DOHH2 (cell line): ENCODE results near the gene CYP17A1.

Source experiments
- H3F3A ChIP-seq: fragments of 200-600 bp; sonication (generic), shearing (Covaris generic); 2 replicates; pipeline ENCODE4 v1.6.0; 2016; ENCODE audit warnings: antibody characterized with exemption, mild to moderate bottlenecking; ENCODE audit not compliant: control insufficient read depth, insufficient read depth
- H3K27ac ChIP-seq: fragments of 200-600 bp; sonication (generic); 2 replicates; pipeline ENCODE4 v1.5.1; 2014; ENCODE audit warnings: low read depth, mild to moderate bottlenecking, low read length, moderate library complexity
- H3K27me3 ChIP-seq: fragments of 200-600 bp; sonication (generic); 2 replicates; pipeline ENCODE4 v1.6.1; 2014; ENCODE audit warnings: mild to moderate bottlenecking, low read length, mixed read lengths; ENCODE audit not compliant: control insufficient read depth
- H3K36me3 ChIP-seq: fragments of 200-600 bp; sonication (generic); 2 replicates; pipeline ENCODE4 v1.6.1; 2014; ENCODE audit warnings: mild to moderate bottlenecking, low read length, moderate library complexity, mixed read lengths; ENCODE audit not compliant: control insufficient read depth
- H3K4me1 ChIP-seq: fragments of 200-600 bp; sonication (generic); 2 replicates; pipeline ENCODE4 v1.6.1; 2014; ENCODE audit warnings: mild to moderate bottlenecking, low read length, mixed read lengths; ENCODE audit not compliant: control insufficient read depth
- H3K4me2 ChIP-seq: fragments of 200-600 bp; sonication (generic); 2 replicates; pipeline ENCODE4 v1.6.0; 2014; ENCODE audit warnings: mild to moderate bottlenecking, low read length, moderate library complexity
- H3K4me3 ChIP-seq: fragments of 200-600 bp; sonication (generic); 2 replicates; pipeline ENCODE4 v1.5.1; 2014; ENCODE audit warnings: mild to moderate bottlenecking, low read length, mixed read lengths
- H3K79me2 ChIP-seq: fragments of 200-600 bp; sonication (generic); 2 replicates; pipeline ENCODE4 v1.6.1; 2014; ENCODE audit warnings: mild to moderate bottlenecking, low read length, mixed read lengths; ENCODE audit not compliant: control insufficient read depth
- H3K9me2 ChIP-seq: fragments of 200-600 bp; sonication (generic); replicated peaks from 2 replicates; pipeline ENCODE4 v1.6.1; 2014; ENCODE audit warnings: mild to moderate bottlenecking, low read length, mixed read lengths; ENCODE audit not compliant: control insufficient read depth
- H3K9me3 ChIP-seq: fragments of 200-600 bp; sonication (generic); 2 replicates; pipeline ENCODE4 v1.6.1; 2014; ENCODE audit warnings: antibody characterized with exemption, low read length, mixed read lengths; ENCODE audit not compliant: control insufficient read depth, insufficient read depth
- H4K20me1 ChIP-seq: fragments of 200-600 bp; sonication (generic); 2 replicates; pipeline ENCODE4 v1.6.0; 2014; ENCODE audit warnings: low read depth, mild to moderate bottlenecking, antibody characterized with exemption, low read length, moderate library complexity; ENCODE audit not compliant: control insufficient read depth, insufficient read depth
- EZH2phosphoT487 ChIP-seq: fragments of 200-600 bp; sonication (generic); IDR thresholded peaks from 2 replicates; pipeline ENCODE4 v1.6.1; 2017; ENCODE audit warnings: borderline replicate concordance, mild to moderate bottlenecking, antibody characterized with exemption, low read length, moderate library complexity, mixed read lengths
- TF ChIP-seq, protein P1 (sequence below): fragments of 200-600 bp; sonication (generic); IDR thresholded peaks from one replicate; pipeline ENCODE4 v1.5.1; 2014; ENCODE audit warnings: antibody characterized with exemption, mild to moderate bottlenecking, low read depth, low read length; ENCODE audit not compliant: poor library complexity, severe bottlenecking

Gene CYP17A1

DNA sequence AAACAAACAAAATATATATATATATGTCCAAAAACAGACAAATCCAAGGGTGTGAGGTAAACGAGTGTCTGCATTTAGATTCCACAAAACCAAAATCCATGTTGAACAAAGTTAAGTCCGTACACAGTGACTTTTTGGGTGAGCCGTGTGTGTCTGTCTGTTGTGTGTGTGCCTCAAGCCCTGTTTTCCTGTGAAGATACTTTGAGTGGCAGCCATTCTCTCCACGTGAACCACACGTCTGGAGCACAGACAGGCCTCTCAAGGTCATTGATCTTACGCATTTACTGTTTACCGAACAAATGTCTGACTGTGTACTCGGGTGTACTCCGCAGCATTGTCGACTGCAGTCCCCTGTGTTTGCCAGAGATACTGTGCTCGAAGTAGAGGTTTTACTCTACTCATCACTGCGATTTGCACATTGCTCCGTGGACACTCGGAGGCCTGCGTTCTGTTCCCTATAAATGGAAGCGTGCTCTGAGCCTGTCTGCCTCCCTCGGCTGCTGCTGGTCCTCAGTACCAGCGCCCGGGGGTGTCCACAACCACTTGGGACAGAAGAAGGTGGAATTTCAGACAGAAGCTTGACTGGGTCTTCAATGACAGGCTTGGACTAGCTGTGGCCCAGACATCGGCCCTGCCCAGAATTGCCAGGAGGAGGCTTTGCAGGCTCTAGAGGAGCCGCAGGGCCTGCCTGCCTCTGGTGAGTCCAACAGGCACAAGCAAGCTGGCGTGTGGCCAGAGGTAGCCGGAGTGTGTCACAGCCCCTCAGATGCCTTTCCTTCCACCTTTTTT lies 22.1 kb downstream of the CYP17A1 start:
- Histone ChIP-seq H3K9me3 (no peaks in the 10 kb centered on the region), H3K36me3 (peaks cover 28% of the 10 kb centered on the region), H3K27ac (no peak overlapping the region), H4K20me1 (no peaks in the 10 kb centered on the region), H3K79me2 (no peaks in the 10 kb centered on the region), H3K27me3 (no peaks in the 10 kb centered on the region), H3F3A (no peaks in the 10 kb centered on the region), H3K4me1 (peaks cover 6% of the 10 kb centered on the region; the same call in 1 of the 2 replicates), H3K4me3 (no peak overlapping the region), H3K4me2 (no peak overlapping the region), H3K9me2 (no peaks in the 10 kb centered on the region)
- TF ChIP-seq, protein P1, sequence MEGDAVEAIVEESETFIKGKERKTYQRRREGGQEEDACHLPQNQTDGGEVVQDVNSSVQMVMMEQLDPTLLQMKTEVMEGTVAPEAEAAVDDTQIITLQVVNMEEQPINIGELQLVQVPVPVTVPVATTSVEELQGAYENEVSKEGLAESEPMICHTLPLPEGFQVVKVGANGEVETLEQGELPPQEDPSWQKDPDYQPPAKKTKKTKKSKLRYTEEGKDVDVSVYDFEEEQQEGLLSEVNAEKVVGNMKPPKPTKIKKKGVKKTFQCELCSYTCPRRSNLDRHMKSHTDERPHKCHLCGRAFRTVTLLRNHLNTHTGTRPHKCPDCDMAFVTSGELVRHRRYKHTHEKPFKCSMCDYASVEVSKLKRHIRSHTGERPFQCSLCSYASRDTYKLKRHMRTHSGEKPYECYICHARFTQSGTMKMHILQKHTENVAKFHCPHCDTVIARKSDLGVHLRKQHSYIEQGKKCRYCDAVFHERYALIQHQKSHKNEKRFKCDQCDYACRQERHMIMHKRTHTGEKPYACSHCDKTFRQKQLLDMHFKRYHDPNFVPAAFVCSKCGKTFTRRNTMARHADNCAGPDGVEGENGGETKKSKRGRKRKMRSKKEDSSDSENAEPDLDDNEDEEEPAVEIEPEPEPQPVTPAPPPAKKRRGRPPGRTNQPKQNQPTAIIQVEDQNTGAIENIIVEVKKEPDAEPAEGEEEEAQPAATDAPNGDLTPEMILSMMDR: no peak
- no peak for TF ChIP-seq EZH2phosphoT487

DNA sequence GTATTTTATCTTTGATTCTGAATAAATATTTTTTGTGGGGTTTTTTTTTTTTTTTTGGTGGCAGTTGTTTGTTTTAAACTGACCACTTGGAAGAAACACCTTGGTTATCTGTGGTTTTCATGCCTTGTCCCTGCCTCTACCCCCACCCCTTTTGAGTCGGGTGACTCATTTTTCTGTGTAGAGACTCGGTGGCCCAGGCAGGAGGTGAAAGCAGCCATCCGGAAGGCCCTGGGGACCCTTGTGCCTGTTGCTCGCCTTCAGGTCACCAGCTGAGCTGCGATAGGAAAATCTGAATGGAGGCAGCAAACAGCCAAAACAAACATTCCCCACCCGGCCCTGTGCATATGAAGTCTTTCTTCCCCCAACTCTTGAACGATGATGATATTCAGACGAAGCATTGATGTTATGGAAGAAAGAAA lies 22.8 kb downstream of the CYP17A1 start:
- H3K79me2 ChIP-seq: no peaks in the 10 kb centered on the region
- H3K27me3 ChIP-seq: no peaks in the 10 kb centered on the region
- H3K36me3 ChIP-seq: peaks cover 28% of the 10 kb centered on the region
- no peaks in the 10 kb centered on the region for H3K9me2 ChIP-seq
- H3K4me2 ChIP-seq: no peak overlapping the region
- H3K4me1 ChIP-seq: peaks cover 6% of the 10 kb centered on the region; the same call in 1 of the 2 replicates
- TF ChIP-seq, protein P1: no peak
- no peak for TF ChIP-seq EZH2phosphoT487
- no peak overlapping the region for H3K4me3 ChIP-seq
- no peaks in the 10 kb centered on the region for H4K20me1 ChIP-seq
- H3K27ac ChIP-seq: no peak overlapping the region
- no peaks in the 10 kb centered on the region for H3K9me3 ChIP-seq
- H3F3A ChIP-seq: no peaks in the 10 kb centered on the region

DNA sequence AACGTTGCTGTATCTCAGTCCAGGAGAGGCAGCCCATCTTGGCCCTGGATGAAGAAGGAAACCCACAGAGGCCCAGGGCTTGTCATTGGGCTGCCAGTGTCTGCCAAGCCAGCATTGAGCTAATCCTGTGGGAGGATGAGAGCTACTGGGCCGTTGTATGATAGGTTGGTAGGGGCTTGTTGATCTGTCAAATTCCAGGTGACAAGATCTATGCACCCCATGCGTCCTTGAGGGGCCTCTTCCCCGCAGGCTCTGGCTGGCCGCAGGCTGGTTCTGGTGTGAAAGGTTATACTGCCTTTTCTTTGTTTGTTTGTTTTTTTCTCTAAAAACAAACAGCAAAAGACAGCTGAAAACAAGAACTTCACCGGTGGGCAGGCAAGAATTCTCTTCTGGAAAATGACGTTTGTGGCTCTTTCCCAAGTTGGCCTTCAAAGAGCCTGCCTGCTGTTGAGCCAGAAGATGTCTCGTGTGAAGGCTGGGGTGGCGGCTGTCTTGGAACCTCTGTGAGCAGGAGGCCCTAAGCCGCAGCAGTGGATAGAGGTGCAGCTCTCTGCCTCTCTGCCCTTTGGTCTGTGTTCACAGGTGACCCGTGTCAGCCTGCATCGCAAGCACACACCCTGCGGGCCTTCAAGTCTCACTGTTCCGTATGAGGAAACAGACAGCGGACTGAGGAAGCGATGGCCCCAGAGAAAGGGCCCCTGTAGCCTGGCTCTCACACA lies 23.3 kb downstream of the CYP17A1 start:
- no peaks in the 10 kb centered on the region for H3K27me3 ChIP-seq
- no peaks in the 10 kb centered on the region for H3K79me2 ChIP-seq
- peaks cover 28% of the 10 kb centered on the region for H3K36me3 ChIP-seq
- H3K4me2 ChIP-seq: no peak overlapping the region
- peaks cover 6% of the 10 kb centered on the region; the same call in 1 of the 2 replicates for H3K4me1 ChIP-seq
- H3F3A ChIP-seq: no peaks in the 10 kb centered on the region
- no peak overlapping the region for H3K4me3 ChIP-seq
- H3K27ac ChIP-seq: no peak overlapping the region
- H3K9me2 ChIP-seq: no peaks in the 10 kb centered on the region
- no peaks in the 10 kb centered on the region for H4K20me1 ChIP-seq
- TF ChIP-seq EZH2phosphoT487: no peak
- TF ChIP-seq, protein P1: no peak
- no peaks in the 10 kb centered on the region for H3K9me3 ChIP-seq
